KOPT-K1 (cell line): ENCODE results near the gene TMEM63B.
"Not testable (repeated sequence)": the region's sequence is repeated elsewhere in the genome, so short reads cannot be mapped to it uniquely, and the experiment has no call there.

Source experiments
- H3K27ac ChIP-seq: fragments of 200-600 bp; sonication (generic); 2 replicates; pipeline ENCODE4 v1.5.1; 2016; ENCODE audit warnings: antibody characterized with exemption, mild to moderate bottlenecking, low read depth, low read length; ENCODE audit not compliant: poor library complexity, severe bottlenecking
- H3K36me3 ChIP-seq: fragments of 200-600 bp; sonication (generic); 2 replicates; pipeline ENCODE4 v1.5.1; 2017; ENCODE audit warnings: antibody characterized with exemption, mild to moderate bottlenecking, low read length, moderate library complexity; ENCODE audit not compliant: insufficient read depth
- H3K9me3 ChIP-seq: fragments of 200-600 bp; sonication (generic); 2 replicates; pipeline ENCODE4 v1.5.1; 2017; ENCODE audit warnings: antibody characterized with exemption, low read length, mild to moderate bottlenecking; ENCODE audit not compliant: insufficient read depth, poor library complexity, severe bottlenecking

TMEM63B gene

GRCh38 chr6:44176762-44177509, 49.6 kb downstream of the TMEM63B start:
- no peaks in the 10 kb centered on the region for H3K9me3 ChIP-seq
- no peak overlapping the region for H3K27ac ChIP-seq
- no peaks in the 10 kb centered on the region for H3K36me3 ChIP-seq

DNA sequence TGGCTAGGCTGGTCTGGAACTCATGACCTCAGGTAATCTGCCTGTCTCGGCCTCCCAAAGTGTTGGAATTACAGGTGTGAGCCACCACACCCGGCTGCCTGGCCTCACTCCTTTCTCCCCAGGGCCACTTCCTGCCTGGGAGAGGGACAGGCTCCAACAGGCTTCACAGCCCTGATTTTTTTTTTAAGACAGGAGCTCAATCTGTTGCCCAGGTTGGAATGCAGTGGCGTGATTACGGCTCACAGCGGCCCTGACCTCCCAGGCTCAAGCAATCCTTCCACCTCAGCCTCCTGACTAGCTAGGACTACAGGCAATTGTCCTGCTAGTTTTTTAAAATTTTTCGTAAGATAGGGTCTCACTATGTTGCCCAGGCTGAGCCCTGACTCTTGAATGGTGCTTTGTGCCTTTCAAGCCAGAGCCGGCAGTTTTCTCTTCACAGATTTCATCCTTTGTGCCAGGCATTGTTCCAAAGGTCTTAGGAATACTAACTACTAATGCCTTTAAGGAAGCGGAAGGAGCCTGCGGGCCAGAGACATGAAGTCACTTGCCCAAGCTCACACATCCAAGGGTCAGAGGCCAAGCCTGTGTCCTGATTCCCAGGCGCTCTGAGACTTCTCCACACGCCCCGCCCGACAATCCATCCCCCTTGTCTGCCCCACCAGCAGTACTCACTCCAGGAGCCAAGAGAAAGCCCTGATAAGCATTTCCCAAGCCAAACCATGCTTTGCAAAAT, 50.5 kb downstream of the TMEM63B start:
- Histone ChIP-seq H3K36me3 (no peaks in the 10 kb centered on the region), H3K9me3 (no peaks in the 10 kb centered on the region), H3K27ac (no peak overlapping the region)

- Histone ChIP-seq H3K9me3 (no peaks in the 10 kb centered on the region), H3K27ac (no peak overlapping the region), H3K36me3 (no peaks in the 10 kb centered on the region)
These were observed 51.2 kb downstream of the TMEM63B start for GRCh38 chr6:44178424-44179071.

DNA sequence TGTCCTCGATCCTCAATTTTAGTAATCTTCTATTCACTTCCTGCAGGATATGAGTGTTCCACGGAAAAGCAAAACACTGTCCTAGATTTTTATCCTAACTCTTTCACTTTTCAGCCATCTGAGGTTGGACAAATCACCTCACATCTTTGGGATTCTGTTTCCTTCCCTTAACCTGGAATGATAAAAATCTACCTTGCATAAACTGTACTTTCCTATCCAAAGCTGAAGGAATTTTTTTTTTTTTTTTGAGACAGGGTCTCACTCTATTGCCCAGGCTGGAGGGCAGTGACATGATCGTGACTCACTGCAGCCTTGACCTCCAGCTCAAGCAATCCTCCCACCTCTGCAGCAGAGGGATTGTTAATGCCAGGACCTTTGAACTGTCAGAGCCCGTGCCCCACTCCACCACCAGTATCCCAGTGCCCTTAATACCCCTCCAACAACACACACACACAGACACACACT, 51.8 kb downstream of the TMEM63B start:
- no peak overlapping the region for H3K27ac ChIP-seq
- H3K36me3 ChIP-seq = no peaks in the 10 kb centered on the region
- no peaks in the 10 kb centered on the region for H3K9me3 ChIP-seq

GRCh38 chr6:44179648-44180047, 52.3 kb downstream of the TMEM63B start:
- Histone ChIP-seq H3K27ac (no peak overlapping the region), H3K36me3 (no peaks in the 10 kb centered on the region), H3K9me3 (no peaks in the 10 kb centered on the region)

- Histone ChIP-seq H3K9me3 (no peaks in the 10 kb centered on the region), H3K27ac (no peak overlapping the region), H3K36me3 (no peaks in the 10 kb centered on the region)
These were observed 53.1 kb downstream of the TMEM63B start for GRCh38 chr6:44180406-44180805.

DNA sequence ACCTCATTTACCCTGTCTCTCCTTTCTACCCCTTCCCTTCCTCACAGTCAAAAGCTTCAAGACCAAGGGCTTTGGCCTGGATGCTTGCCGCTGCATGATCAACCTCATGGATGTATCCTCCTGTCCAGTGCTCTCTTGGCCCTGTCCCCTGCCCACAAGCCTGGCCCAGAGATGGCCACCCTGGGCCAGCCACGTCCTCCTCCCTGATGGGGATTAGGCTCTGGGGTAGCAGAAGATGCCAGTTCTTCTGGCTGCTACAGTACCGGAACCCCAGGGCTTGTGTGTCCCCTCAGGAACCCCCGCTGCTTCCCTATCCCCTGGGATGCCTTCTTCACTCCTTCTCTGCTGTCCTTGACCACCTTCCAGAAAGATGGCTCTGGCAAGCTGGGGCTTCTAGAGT, 53.5 kb downstream of the TMEM63B start:
- Histone ChIP-seq H3K9me3 (no peaks in the 10 kb centered on the region), H3K27ac (no peak overlapping the region), H3K36me3 (no peaks in the 10 kb centered on the region)

DNA sequence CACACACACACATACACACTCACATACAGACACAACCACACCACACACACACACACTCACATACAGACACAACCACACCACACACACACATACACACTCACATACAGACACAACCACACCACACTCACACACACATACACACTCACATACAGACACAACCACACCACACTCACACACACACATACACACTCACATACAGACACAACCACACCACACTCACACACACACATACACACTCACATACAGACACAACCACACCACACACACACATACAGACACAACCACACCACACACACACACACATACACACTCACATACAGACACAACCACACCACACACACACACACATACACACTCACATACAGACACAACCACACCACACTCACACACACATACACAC, 54.4 kb downstream of the TMEM63B start:
- not testable (repeated sequence) for H3K9me3 ChIP-seq, H3K36me3 ChIP-seq, H3K27ac ChIP-seq

- H3K27ac ChIP-seq = no peak overlapping the region
- H3K9me3 ChIP-seq = no peaks in the 10 kb centered on the region
These were observed 55.6 kb downstream of the TMEM63B start for GRCh38 chr6:44182911-44183390.

DNA sequence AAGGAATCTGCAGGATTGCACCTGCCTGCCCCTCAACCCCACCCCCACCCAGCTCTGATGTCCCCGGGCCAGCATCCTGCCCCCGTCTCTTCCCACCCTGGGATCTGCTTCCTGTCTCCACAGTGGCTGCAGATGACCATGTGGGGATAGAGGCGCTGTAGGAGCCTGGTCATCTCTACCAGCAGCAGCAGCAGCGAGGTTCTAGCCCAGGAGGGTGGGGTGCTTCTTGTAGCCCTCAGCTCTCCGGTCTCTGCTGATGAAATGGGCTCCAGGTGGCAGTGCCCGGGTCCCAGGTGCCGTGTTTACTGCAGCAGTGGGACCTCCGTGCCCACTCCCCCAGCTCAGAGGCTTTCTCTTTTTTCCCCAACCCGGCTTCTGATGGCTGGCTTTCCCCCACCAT, 56.4 kb downstream of the TMEM63B start:
- Histone ChIP-seq H3K9me3 (no peaks in the 10 kb centered on the region), H3K27ac (no peak overlapping the region), H3K36me3 (no peaks in the 10 kb centered on the region)

More at GRCh38 chr6:44182911-44183390, 55.6 kb downstream of the TMEM63B start:
- no peaks in the 10 kb centered on the region for H3K36me3 ChIP-seq

DNA sequence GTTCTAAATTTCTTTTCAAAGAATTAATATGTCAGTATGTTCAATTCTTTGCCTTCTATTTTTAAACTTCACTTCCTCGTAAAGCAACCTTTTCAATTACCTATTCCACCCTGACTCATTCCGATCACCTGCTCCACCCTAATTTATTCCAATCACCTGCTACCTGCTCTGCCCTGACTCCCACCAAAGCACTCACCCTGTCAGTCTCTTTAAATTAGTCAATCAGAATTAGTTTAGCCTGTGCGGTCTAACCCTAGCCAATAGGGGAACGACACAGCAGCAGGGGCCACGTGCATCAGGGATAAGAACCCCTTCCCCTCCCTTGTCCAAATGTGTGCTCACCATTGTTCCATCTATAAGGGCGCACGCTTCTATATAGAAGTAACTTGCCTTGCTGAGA, 58.0 kb downstream of the TMEM63B start:
- not testable (repeated sequence) for H3K9me3 ChIP-seq, H3K27ac ChIP-seq, H3K36me3 ChIP-seq

GRCh38 chr6:44185953-44186634, 58.7 kb downstream of the TMEM63B start:
- no peaks in the 10 kb centered on the region for H3K36me3 ChIP-seq
- H3K27ac ChIP-seq = no peak overlapping the region
- no peaks in the 10 kb centered on the region for H3K9me3 ChIP-seq

DNA sequence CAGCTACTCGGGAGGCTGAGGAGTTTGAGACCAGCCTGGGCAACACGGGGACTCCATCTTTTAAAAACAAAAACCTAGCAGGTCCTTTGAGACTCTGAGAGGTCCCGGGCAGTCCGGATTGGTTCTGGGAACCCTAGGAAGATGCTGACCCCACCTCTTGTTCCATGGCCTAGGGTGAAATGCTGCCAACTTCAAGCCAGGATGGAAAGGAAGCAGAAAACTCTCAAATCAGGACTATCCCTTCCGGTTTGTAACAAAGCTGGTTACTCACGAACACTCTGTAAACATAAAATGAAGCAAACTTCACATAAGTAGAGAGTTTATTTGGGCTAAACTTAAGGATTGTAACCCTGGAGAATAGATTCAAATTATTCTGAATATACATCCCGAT, 59.3 kb downstream of the TMEM63B start:
- Histone ChIP-seq H3K9me3 (no peaks in the 10 kb centered on the region), H3K27ac (no peak overlapping the region)

DNA sequence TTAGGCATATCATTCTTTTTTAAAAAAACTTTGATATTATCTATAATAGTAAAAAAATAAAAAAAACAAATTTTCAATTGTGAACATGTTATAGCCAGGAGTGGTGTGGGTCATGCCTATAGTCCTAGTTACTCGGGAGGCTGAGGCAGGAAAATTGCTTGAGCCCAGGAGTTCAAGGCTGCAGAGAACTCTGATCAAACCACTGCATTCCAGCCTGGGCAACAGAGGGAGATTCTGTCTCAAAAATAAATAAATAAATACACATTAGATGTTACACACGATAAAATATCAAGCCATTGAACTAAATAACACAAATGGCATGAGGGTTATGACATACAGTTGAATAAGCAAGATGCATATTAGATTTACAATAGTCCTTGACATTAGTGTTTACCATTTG, 61.5 kb downstream of the TMEM63B start:
- Histone ChIP-seq H3K9me3 (no peaks in the 10 kb centered on the region), H3K27ac (no peak overlapping the region), H3K36me3 (no peaks in the 10 kb centered on the region)

More for the DNA sequence above, 59.3 kb downstream of the TMEM63B start:
- no peaks in the 10 kb centered on the region for H3K36me3 ChIP-seq

- Histone ChIP-seq H3K9me3 (no peaks in the 10 kb centered on the region), H3K27ac (no peak overlapping the region), H3K36me3 (no peaks in the 10 kb centered on the region)
These were observed 61.9 kb downstream of the TMEM63B start for GRCh38 chr6:44189257-44189656.
